Adrenal gland (tissue), 12 donors: ENCODE data around the gene TEX14. TPM values are rescaled to one million over a fixed set of nuclear protein-coding genes. Genes with fewer than 3 reads are reported as not detected.

Experiments
- DNase-seq, 7 donors: peaks; one replicate each; pipeline ENCODE4 v3.0.0-alpha.2; 2019 to 2020
- H3K27ac ChIP-seq, 5 donors: fragments of 200-600 bp; sonication (generic) in 4 of 5; 1 replicate in 3 of 5; 2 replicates in 2 of 5; pipeline versions ENCODE4 v1.5.1 to v1.8.0; 2016 to 2020; ENCODE audit warnings: mild to moderate bottlenecking in 1 of 5
- H3K27me3 ChIP-seq: fragments of 200-600 bp; 2 replicates; pipeline ENCODE4 v1.8.0; 2021
- H3K36me3 ChIP-seq, 2 donors: fragments of 200-600 bp; replicated peaks in 1 of 2; 1 replicate in 1 of 2; 2 replicates in 1 of 2; pipeline versions ENCODE4 v1.5.1 to v1.8.0; 2018 to 2022
- H3K4me1 ChIP-seq, 2 donors: fragments of 200-600 bp; replicated peaks in 1 of 2; 1 replicate in 1 of 2; 2 replicates in 1 of 2; pipeline versions ENCODE4 v1.5.1 to v1.8.0; 2018 to 2021
- H3K4me3 ChIP-seq, 4 donors: fragments of 200-600 bp; sonication (generic) in 3 of 4; one replicate each; pipeline ENCODE4 v1.5.1; 2016 to 2018
- H3K9me3 ChIP-seq, 3 donors: fragments of 200-600 bp; sonication (generic) in 1 of 3; replicated peaks in 1 of 3; 1 replicate in 2 of 3; 2 replicates in 1 of 3; pipeline versions ENCODE4 v1.5.1 to v1.8.0; 2016 to 2021
- POLR2A ChIP-seq, 2 donors: fragments of 450-650 bp; IDR thresholded peaks; one replicate each; pipeline ENCODE4 v1.6.1; 2017; ENCODE audit warnings: antibody characterized with exemption in 2 of 2, mild to moderate bottlenecking in 2 of 2, moderate library complexity in 1 of 2
- WGBS, 4 donors: extraction: QIAGEN DNeasy Blood & Tissue Kit in 2 of 4; methylation state at CpG; one replicate each; pipeline versions ENCODE4 v1.1.5 to v1.1.7; 2013 to 2017; 5-methylcytosine and 5-hydroxymethylcytosine counted together
- intact Hi-C, 2 donors: fragments of 100-400 bp; cut with DNase I; formaldehyde crosslinking; loops; one replicate each; pipeline versions ENCODE4 v1.14.1 to v1.15.0; 2022 to 2023
- polyA plus RNA-seq, 3 donors: library from polyadenylated mRNA; stranded (reverse); fragments of 200-250 nt in 2 of 3; fragments of 350-450 nt in 1 of 3; fragmentation: Illumina TruSeq in 1 of 3; extraction: RNeasy Lipid Tissue Mini Kit (QIAGEN cat#74804) in 1 of 3; gene quantifications; one replicate each; pipeline ENCODE4 v1.2.3, GENCODE V29; 2013 to 2014
- total RNA-seq, 9 donors: library from RNA; depleted of rRNA in 4 of 9; stranded (reverse); fragments of >200 nt in 4 of 9; fragments of 120-200 nt in 1 of 9; fragmentation: NEBNext Ultra II Directional in 1 of 9; extraction: Animal tissue kit (Norgen Biotek cat#: 25700) in 1 of 9; gene quantifications; one replicate each; pipeline versions ENCODE4 v1.1.0 to v1.2.4, GENCODE V29; 2013 to 2023
- TF ChIP-seq, protein P1 (sequence below), 6 experiments: fragments of 450-650 bp in 4 of 6; fragments of 200-600 bp in 2 of 6; sonication (generic) in 1 of 6; IDR thresholded peaks; 1 replicate in 5 of 6; 2 replicates in 1 of 6; pipeline versions ENCODE4 v1.5.1 to v1.8.0; 2016 to 2021; ENCODE audit warnings: antibody characterized with exemption in 6 of 6, mild to moderate bottlenecking in 2 of 6, moderate library complexity in 1 of 6
- donor health status: healthy with polysubstance abuse.
- donor health status: Bipolar disorder and iron deficiency.
- donor health status: DM: yes; HTN: yes; CAD: no.
- donor health status: DM: no; HTN: no; CAD: no.
- donor health status: DM: no; HTN: no; CAD: no.
- donor health status: DM: yes; HTN: yes; CAD: no.

TEX14 gene
- total and polyA plus RNA-seq, 12 donors, result 0.10 to 0.97 (median 0.30) TPM; not detected in 1

DNA sequence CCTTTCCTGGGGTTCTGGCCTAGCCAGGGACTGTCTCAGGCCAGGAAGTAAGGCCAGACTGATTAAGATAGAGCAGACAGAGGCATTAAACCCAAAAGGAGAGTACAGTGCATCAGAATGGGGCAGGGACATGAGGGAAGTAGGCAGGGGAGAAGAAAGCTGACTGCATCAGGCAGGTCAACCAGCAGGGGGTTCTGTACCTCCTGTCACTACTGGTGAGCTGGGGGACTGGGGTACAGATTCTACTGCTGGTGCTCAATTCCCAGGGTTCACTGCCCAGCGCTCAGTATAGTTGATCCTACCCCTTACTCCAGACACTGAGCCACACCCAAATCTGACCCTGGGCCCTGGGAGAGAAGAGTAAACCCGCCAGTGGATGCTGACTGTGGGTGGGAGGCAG is 164.5 kb downstream of the TEX14 start:
- peaks cover 0 to under 1% of the 10 kb centered on the region in 2 donors for H3K36me3 ChIP-seq
- no peak for DNase-seq
- no peaks in the 10 kb centered on the region for H3K9me3 ChIP-seq
- H3K4me3 ChIP-seq, result no peak overlapping the region
- 74 to 87% (median 83%) methylated on average over 2 of the region's 2 CpGs for WGBS, 4 donors
- intact Hi-C loops, result loop anchor here in 1 of 2 donors (10.0 kb wide), 1 partner anchor 477 kb away; no protein-coding TSS in a partner anchor
- H3K4me1 ChIP-seq, result peaks cover 53 to 67% of the 10 kb centered on the region in 2 donors
- H3K27ac ChIP-seq, result peak overlapping the region; percentile 2 to 90 (median 64)
- TF ChIP-seq, protein P1, sequence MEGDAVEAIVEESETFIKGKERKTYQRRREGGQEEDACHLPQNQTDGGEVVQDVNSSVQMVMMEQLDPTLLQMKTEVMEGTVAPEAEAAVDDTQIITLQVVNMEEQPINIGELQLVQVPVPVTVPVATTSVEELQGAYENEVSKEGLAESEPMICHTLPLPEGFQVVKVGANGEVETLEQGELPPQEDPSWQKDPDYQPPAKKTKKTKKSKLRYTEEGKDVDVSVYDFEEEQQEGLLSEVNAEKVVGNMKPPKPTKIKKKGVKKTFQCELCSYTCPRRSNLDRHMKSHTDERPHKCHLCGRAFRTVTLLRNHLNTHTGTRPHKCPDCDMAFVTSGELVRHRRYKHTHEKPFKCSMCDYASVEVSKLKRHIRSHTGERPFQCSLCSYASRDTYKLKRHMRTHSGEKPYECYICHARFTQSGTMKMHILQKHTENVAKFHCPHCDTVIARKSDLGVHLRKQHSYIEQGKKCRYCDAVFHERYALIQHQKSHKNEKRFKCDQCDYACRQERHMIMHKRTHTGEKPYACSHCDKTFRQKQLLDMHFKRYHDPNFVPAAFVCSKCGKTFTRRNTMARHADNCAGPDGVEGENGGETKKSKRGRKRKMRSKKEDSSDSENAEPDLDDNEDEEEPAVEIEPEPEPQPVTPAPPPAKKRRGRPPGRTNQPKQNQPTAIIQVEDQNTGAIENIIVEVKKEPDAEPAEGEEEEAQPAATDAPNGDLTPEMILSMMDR (IDR thresholded peaks at IDR 0.05), result peak in 3 of 6 experiments; percentile 9 to 10 (median 10)
- no peak for TF ChIP-seq POLR2A (IDR thresholded peaks at IDR 0.05)
- H3K27me3 ChIP-seq, result no peaks in the 10 kb centered on the region

DNA sequence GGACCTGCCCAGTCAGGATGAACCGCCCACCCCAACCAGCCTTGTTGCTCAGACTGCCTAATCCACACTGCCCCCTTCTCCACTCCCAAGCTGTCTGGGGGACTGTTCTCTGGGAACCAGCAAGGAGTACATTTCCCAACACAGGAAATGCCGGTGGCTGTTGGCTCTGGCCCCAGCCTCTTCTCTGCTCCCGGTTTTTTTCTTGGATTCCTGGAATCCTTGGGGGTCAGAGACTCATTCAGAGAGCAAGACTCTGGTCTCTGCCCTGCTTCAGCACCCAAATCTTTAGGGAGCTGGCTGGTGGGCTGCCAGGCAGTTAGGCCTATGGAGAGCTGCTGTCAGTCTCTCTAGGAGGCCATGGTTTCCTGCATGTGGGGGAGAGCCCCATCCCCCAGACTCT is 166.6 kb downstream of the TEX14 start:
- Histone ChIP-seq H3K36me3 (peaks cover 0 to 14% of the 10 kb centered on the region in 2 donors), H3K4me3 (no peak overlapping the region), H3K9me3 (no peaks in the 10 kb centered on the region), H3K4me1 (peaks cover 46 to 60% of the 10 kb centered on the region in 2 donors), H3K27ac (peak overlapping the region; percentile 29 to 90 (median 64)), H3K27me3 (no peaks in the 10 kb centered on the region)
- DNase-seq, result peak in 5 of 7 donors; percentile 63 to 85 (median 67)
- intact Hi-C loops, result loop anchor here in 1 of 2 donors (10.0 kb wide), 1 partner anchor 480 kb away; no protein-coding TSS in a partner anchor
- WGBS, 4 donors, result 27 to 60% (median 36%) methylated on average over 2 to 3 of the region's 3 CpGs
- TF ChIP-seq, protein P1 (IDR thresholded peaks at IDR 0.05), result no peak
- TF ChIP-seq POLR2A (IDR thresholded peaks at IDR 0.05), result no peak

DNA sequence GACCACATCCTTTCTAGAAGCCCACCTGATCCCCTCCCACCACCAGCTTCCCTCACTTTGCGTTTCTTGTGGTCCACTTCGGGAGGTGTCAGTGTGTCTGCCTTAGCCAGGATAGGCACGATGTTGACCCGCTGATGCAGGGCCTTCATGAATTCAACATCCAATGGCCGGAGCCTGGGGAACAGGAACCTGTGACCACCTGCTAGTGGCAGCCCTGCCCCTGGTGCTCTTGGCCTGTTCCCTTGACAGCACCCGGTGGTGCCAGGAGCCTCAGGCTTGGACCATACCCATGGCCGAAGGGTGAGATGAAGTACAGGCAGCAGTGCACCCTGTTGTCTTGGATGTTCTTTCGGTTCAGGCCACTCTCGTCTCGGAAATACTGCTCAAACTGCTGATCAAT is 170.2 kb downstream of the TEX14 start:
- 88 to 95% (median 94%) methylated on average over 6 to 10 of the region's 10 CpGs for WGBS, 4 donors
- DNase-seq, result no peak
- Histone ChIP-seq H3K27ac (peak overlapping the region in 2 of 5 donors; percentile 17 to 37), H3K9me3 (no peaks in the 10 kb centered on the region), H3K4me1 (peaks cover 21 to 50% of the 10 kb centered on the region in 2 donors), H3K27me3 (no peaks in the 10 kb centered on the region), H3K4me3 (no peak overlapping the region), H3K36me3 (peaks cover 0 to 14% of the 10 kb centered on the region in 2 donors)
- intact Hi-C loops, result loop anchor here in 1 of 2 donors (10.0 kb wide), 1 partner anchor 483 kb away; no protein-coding TSS in a partner anchor
- TF ChIP-seq, protein P1 (IDR thresholded peaks at IDR 0.05), result no peak
- TF ChIP-seq POLR2A (IDR thresholded peaks at IDR 0.05), result no peak

DNA sequence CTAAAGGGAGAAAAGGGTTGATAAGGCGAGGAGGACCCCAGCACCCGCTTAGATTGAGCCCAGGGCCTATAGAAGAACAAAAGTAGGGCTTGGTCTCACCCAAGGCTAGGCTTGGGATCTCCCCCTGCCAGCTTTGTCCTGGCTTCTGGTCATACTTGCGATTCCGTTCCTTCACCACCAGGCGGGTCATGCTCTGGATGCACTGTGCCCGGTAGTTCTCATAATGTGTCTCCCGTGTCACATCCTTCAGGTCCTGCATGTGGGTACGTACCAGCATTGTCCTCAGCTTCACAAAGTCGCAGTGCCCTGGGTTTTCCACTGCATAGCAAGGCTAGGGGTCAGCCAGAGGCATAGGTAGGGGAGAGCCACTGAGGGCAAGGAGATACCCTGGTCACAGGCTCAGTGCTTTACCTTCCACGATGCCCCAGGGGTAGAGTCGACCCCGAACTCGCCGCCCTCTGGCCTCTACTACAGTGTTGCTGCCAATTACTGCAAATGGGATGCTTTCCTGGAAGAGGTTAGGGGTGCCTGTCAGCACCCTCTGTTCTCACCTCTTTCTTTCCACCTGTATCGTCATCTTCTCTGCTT is 170.9 kb downstream of the TEX14 start:
- peaks cover 0 to 14% of the 10 kb centered on the region in 2 donors for H3K36me3 ChIP-seq
- no peaks in the 10 kb centered on the region for H3K27me3 ChIP-seq
- peak overlapping the region in 2 of 5 donors; percentile 19 to 39 for H3K27ac ChIP-seq
- H3K9me3 ChIP-seq, result no peaks in the 10 kb centered on the region
- DNase-seq, result peak in 1 of 7 donors; percentile 45
- 77 to 83% (median 80%) methylated on average over 12 to 15 of the region's 15 CpGs for WGBS, 4 donors
- TF ChIP-seq, protein P1 (IDR thresholded peaks at IDR 0.05), result peak in 4 of 6 experiments; percentile 19 to 33 (median 28)
- TF ChIP-seq POLR2A (IDR thresholded peaks at IDR 0.05), result no peak
- H3K4me1 ChIP-seq, result peaks cover 19 to 53% of the 10 kb centered on the region in 2 donors
- H3K4me3 ChIP-seq, result no peak overlapping the region
- intact Hi-C loops, result loop anchor here in 1 of 2 donors (10.0 kb wide), 1 partner anchor 484 kb away; no protein-coding TSS in a partner anchor
